Body of pancreas (tissue), 4 donors: ENCODE results near the gene MED8.

Experiments used
- CTCF ChIP-seq, 7 experiments: fragments of 450-650 bp in 4 of 7; fragments of 200-600 bp in 3 of 7; sonication (generic) in 3 of 7; IDR thresholded peaks; one replicate each; pipeline ENCODE4 v1.5.1; 2016 to 2019; ENCODE audit warnings: antibody characterized with exemption in 7 of 7
- POLR2A ChIP-seq, 3 donors: fragments of 450-650 bp; IDR thresholded peaks; one replicate each; pipeline ENCODE4 v1.6.1; 2016; ENCODE audit warnings: antibody characterized with exemption in 3 of 3, mild to moderate bottlenecking in 2 of 3

GRCh38 chr1:43438576-43438952 is 49.0 kb upstream of the MED8 start:
- TF ChIP-seq POLR2A (IDR thresholded peaks at IDR 0.05) (no peak), CTCF (IDR thresholded peaks at IDR 0.05) (no peak)
